C1 segment of cervical spinal cord (tissue), 14 donors: ENCODE measurements around the gene DOCK7.

ENCODE experiments used
- DNase-seq, 14 donors: peaks; one replicate each; lab custom pipeline; 2025; lab: John Stamatoyannopoulos, UW

DOCK7 gene

DNA sequence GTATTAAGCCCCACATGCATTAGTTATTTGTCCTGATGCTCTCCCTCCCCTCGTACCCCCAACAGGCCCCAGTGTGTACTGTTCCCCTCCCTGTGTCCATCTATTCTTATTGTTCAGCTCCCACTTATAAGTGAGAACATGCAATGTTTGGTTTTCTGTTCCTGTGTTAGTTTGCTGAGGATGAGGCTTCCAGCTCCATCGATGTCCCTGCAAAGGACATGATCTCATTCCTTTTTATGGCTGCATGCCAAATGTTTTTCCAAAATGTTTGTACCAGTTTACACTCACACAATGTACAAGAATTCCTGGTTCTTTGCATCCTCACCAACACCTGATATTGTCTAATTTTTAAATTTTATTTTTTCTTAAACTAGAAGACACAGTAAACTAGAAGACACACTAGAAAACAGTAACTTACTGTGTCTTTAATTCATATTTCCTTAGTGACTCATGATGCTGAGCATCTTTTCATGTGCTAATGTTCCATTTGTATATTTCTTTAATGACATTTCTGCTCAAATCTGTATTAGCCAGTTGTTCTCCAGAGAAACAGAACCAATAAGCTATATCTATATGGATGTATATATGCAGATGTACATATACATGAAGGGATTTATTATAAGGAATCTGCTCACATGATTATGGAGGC lies 270.7 kb downstream of the DOCK7 start:
- no peak for DNase-seq

DNA sequence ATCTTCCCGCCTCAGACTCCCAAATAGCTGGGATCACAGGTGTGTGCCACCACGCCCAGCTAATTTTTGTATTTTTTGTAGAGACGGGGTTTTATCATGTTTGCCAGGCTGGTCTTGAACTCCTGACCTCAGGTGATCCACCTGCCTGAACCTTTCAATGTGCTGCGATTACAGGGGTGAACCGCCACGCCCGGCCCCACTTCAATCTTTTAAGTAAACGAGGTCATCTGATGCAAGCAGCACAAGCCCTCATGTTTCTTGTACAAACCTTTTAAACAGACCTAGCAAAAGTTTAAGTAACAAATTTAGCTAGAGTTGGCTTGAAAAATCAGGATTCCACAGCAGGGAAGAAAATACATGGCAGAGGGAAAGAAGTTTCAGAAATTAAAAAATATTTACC lies 272.5 kb downstream of the DOCK7 start:
- no peak for DNase-seq

DNA sequence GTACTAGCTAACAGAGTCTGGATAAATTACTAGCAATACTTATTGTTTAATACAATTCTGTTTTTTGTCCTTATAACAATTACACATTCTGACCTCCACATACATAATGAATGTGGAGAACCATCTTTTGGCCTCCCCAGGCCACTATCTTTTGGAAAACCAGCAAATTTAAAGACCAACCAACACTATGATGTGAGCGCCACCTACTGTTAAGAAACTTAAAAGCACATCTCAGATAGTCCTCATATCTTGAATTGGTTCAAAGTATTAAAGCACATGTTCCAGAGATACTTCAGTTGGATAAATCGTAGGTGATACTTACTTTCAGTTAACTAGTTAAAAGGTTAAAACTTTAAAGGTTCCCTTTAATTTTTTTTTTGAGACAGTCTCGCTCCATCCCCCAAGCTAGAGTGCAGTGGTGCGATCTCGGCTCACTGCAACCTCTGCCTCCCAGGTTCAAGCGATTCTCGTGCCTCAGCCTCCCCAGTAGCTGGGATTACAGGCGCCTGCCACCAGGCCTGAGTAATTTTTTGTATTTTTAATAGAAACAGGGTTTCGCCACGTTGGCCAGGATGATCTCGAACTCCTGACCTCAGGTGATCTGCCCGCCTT lies 280.7 kb downstream of the DOCK7 start:
- peak in 2 of 14 donors; percentile 12 to 43 for DNase-seq

DNA sequence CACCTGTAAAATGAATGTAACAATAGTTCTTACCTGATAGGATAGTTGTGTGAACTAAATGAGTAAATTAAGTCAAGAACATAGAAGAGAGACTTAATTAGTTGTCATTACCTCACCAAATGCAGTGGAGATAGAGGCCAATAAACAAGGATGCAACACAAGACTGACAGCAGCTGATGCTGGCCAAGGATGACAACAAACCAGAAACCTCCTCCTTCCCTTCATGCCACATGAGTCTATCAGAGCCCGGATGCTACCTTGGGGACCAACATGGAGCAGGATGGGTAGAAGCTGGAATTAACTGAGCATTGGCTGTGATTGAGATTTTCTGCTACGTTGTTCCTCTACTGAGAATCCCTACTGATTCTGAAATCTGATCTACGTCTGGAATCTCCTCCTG lies 281.6 kb downstream of the DOCK7 start:
- no peak for DNase-seq

DNA sequence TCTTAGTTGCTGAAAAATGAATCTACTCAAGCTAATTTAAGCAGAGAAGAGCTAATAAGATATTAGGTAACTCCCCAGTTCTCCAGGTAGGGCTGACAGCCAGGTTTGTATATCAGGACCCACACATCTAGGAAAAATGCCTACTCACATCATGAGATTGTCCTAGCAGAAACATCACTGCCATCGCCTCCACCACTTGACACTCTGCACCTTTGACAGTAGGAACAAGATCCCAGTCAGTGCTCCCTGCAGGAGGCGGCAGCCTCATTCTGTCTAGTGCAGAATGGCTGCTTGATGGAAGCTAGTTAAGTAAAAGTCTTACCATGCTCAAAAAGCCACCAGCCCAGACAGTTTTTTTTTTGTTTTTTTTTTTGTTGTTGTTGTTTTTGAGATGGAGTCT lies 282.9 kb downstream of the DOCK7 start:
- no peak for DNase-seq
